Left lung (tissue), 10 donors: ENCODE measurements around the gene GATB. TPM values are rescaled to one million over a fixed set of nuclear protein-coding genes. Genes with fewer than 3 reads are reported as not detected.

Source experiments
- ATAC-seq: fragments of 200-7000 bp; cut with Tn5 transposase; one replicate; pipeline ENCODE4 v1.9.1; 2020; ENCODE audit warnings: moderate library complexity
- DNase-seq, 4 donors: peaks; one replicate each; pipeline ENCODE4 v3.0.0-alpha.2; 2013 to 2020
- H3K27ac ChIP-seq, 2 donors: fragments of 200-600 bp; sonication (generic) in 1 of 2; one replicate each; pipeline versions ENCODE4 v1.5.0 to v1.8.0; 2020 to 2021
- H3K27me3 ChIP-seq, 2 donors: fragments of 200-600 bp; sonication (generic) in 1 of 2; one replicate each; pipeline versions ENCODE4 v1.5.0 to v1.8.0; 2020 to 2021
- H3K36me3 ChIP-seq, 2 donors: fragments of 200-600 bp; sonication (generic) in 1 of 2; one replicate each; pipeline versions ENCODE4 v1.5.0 to v1.8.0; 2020 to 2021
- H3K4me1 ChIP-seq, 2 donors: fragments of 200-600 bp; one replicate each; pipeline ENCODE4 v1.8.0; 2021
- H3K4me3 ChIP-seq, 2 donors: fragments of 200-600 bp; sonication (generic) in 1 of 2; one replicate each; pipeline versions ENCODE4 v1.5.0 to v1.8.0; 2020 to 2021; ENCODE audit warnings: mild to moderate bottlenecking in 1 of 2
- H3K9me3 ChIP-seq, 2 donors: fragments of 200-600 bp; sonication (generic) in 1 of 2; one replicate each; pipeline versions ENCODE4 v1.5.0 to v1.8.0; 2020 to 2021
- intact Hi-C, 2 donors: fragments of 100-400 bp; cut with DNase I; formaldehyde crosslinking; loops; one replicate each; pipeline versions ENCODE4 v1.11.2 to v1.14.2; 2022
- polyA plus RNA-seq, 6 donors: library from polyadenylated mRNA; unstranded; fragments of 120-200 nt; gene quantifications; one replicate each; pipeline ENCODE4 v1.2.1, GENCODE V29; 2013; ENCODE audit not compliant: insufficient read length in 6 of 6
- total RNA-seq, 2 donors: library from RNA; stranded (reverse); fragmentation: NEBNext Ultra II Directional; extraction: Animal tissue kit (Norgen Biotek cat#: 25700); gene quantifications; one replicate each; pipeline ENCODE4 v1.2.1, GENCODE V29; 2021
- TF ChIP-seq, protein P1 (sequence below), 2 donors: fragments of 200-600 bp; sonication (generic) in 1 of 2; IDR thresholded peaks; one replicate each; pipeline versions ENCODE4 v1.5.0 to v1.8.0; 2021; ENCODE audit warnings: antibody characterized with exemption in 2 of 2
- donor health status: DM: no; HTN: yes; CAD: no.
- donor health status: DM: no; HTN: no; CAD: no.

Gene GATB
- total and polyA plus RNA-seq, 8 donors, result 12.9 to 22.2 (median 18.8) TPM

GRCh38 chr4:151717314-151717713 is 43.5 kb downstream of the GATB start:
- TF ChIP-seq, protein P1, sequence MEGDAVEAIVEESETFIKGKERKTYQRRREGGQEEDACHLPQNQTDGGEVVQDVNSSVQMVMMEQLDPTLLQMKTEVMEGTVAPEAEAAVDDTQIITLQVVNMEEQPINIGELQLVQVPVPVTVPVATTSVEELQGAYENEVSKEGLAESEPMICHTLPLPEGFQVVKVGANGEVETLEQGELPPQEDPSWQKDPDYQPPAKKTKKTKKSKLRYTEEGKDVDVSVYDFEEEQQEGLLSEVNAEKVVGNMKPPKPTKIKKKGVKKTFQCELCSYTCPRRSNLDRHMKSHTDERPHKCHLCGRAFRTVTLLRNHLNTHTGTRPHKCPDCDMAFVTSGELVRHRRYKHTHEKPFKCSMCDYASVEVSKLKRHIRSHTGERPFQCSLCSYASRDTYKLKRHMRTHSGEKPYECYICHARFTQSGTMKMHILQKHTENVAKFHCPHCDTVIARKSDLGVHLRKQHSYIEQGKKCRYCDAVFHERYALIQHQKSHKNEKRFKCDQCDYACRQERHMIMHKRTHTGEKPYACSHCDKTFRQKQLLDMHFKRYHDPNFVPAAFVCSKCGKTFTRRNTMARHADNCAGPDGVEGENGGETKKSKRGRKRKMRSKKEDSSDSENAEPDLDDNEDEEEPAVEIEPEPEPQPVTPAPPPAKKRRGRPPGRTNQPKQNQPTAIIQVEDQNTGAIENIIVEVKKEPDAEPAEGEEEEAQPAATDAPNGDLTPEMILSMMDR (IDR thresholded peaks at IDR 0.05), result no peak
- Histone ChIP-seq H3K4me3 (no peak overlapping the region), H3K27ac (no peak overlapping the region), H3K27me3 (no peaks in the 10 kb centered on the region), H3K4me1 (no peaks in the 10 kb centered on the region), H3K9me3 (no peaks in the 10 kb centered on the region), H3K36me3 (peaks cover 0 to 23% of the 10 kb centered on the region in 2 donors)
- ATAC-seq (no peak), DNase-seq (no peak)
- intact Hi-C loops, result no loop called here

DNA sequence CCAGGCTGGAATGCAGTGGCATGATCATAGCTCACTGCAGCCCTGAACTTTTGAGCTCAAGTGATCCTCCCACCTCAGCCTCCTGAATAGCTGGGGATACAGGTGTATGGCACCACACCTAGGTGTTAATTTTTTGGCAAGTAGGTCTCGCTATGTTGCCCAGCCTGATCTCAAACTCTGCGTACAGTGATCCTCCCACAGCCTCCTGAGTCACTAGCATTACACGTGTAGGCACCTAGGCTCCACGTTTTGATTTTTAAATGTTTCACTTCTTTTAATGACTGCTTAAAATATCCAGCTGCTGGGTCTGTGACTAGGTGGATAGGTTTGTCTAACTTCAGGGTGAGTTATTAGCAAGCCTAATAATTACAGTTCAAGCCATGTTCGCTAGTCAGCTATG is 44.5 kb downstream of the GATB start:
- Histone ChIP-seq H3K4me3 (no peak overlapping the region), H3K9me3 (no peaks in the 10 kb centered on the region), H3K27me3 (no peaks in the 10 kb centered on the region), H3K4me1 (no peaks in the 10 kb centered on the region), H3K36me3 (peaks cover 0 to 23% of the 10 kb centered on the region in 2 donors), H3K27ac (no peak overlapping the region)
- TF ChIP-seq, protein P1 (IDR thresholded peaks at IDR 0.05), result no peak
- ATAC-seq (no peak), DNase-seq (no peak)
- intact Hi-C loops, result no loop called here

GRCh38 chr4:151715881-151716280 is 44.9 kb downstream of the GATB start:
- H3K9me3 ChIP-seq, result no peaks in the 10 kb centered on the region
- H3K4me1 ChIP-seq, result no peaks in the 10 kb centered on the region
- peaks cover 0 to 23% of the 10 kb centered on the region in 2 donors for H3K36me3 ChIP-seq
- no peak for ATAC-seq
- H3K27me3 ChIP-seq, result no peaks in the 10 kb centered on the region
- no peak overlapping the region for H3K4me3 ChIP-seq
- intact Hi-C loops, result no loop called here
- TF ChIP-seq, protein P1 (IDR thresholded peaks at IDR 0.05), result no peak
- no peak for DNase-seq
- no peak overlapping the region for H3K27ac ChIP-seq

DNA sequence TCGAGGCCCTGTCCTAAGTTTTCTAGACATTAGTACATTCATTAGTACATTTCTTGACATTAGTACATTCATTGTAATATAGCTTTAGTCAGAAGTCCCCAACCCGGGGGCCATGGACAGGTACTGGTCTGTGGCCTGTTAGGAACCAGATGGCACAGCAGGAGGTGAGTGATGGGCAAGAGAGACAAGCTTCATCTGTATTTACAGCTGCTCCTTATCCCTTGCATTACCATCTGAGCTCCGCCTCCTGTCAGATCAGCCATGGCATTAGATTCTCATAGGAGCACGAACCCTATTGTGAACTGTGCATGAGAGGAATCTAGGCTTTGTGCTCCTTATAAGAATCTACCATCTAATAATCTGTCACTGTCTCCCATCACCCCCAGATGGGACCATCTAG is 48.0 kb downstream of the GATB start:
- Histone ChIP-seq H3K4me1 (no peaks in the 10 kb centered on the region), H3K4me3 (no peak overlapping the region), H3K9me3 (no peaks in the 10 kb centered on the region), H3K27ac (no peak overlapping the region), H3K36me3 (peaks cover 0 to 24% of the 10 kb centered on the region in 2 donors), H3K27me3 (no peaks in the 10 kb centered on the region)
- DNase-seq (no peak), ATAC-seq (no peak)
- intact Hi-C loops, result no loop called here
- TF ChIP-seq, protein P1 (IDR thresholded peaks at IDR 0.05), result no peak

GRCh38 chr4:151711646-151712045 is 49.2 kb downstream of the GATB start:
- ATAC-seq (no peak), DNase-seq (no peak)
- H3K4me3 ChIP-seq, result no peak overlapping the region
- H3K9me3 ChIP-seq, result no peaks in the 10 kb centered on the region
- H3K36me3 ChIP-seq, result peaks cover 0 to 31% of the 10 kb centered on the region in 2 donors
- H3K27me3 ChIP-seq, result no peaks in the 10 kb centered on the region
- H3K4me1 ChIP-seq, result no peaks in the 10 kb centered on the region
- intact Hi-C loops, result no loop called here
- TF ChIP-seq, protein P1 (IDR thresholded peaks at IDR 0.05), result no peak
- H3K27ac ChIP-seq, result no peak overlapping the region
